ENCODE results near the gene GYG1.

GYG1 gene

DNA sequence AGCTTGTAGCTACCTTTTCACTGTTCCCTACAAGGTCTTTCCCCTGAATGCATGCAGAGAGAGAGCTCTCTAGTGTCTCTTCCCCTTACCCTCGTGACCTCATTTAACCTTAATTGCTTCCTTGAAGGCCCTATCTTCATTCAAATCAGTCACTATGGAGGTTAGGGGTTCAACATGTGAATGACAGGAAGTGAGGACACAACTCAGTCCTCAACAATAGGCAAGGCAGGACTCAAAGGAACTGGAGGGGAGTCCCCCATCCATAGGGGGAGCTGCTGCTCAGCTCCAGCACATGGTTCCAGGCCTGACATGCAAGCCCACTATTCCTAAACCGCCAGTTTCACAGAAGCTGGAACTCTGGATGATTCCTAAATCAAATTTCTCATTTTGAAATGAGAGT, 33.8 kb upstream of the GYG1 start:
- Histone ChIP-seq H3K27ac (ENCODE audit: low read depth in 2 of 2, low read length in 2 of 2) (no peak overlapping the region), H3K4me3 (ENCODE audit: low read length in 2 of 2) (no peak overlapping the region), H3K36me3 (ENCODE audit: control insufficient read depth in 2 of 2, insufficient read depth in 2 of 2, low read length in 2 of 2) (no peaks in the 10 kb centered on the region), H3K9me3 (ENCODE audit: control insufficient read depth in 2 of 2, low read length in 2 of 2) (no peaks in the 10 kb centered on the region), H3K9ac (ENCODE audit: low read depth in 1 of 2, low read length in 2 of 2) (no peak overlapping the region), H3K4me1 (ENCODE audit: control insufficient read depth in 2 of 2, insufficient read depth in 2 of 2, low read length in 2 of 2) (no peaks in the 10 kb centered on the region), H3K27me3 (ENCODE audit: control insufficient read depth in 2 of 2, insufficient read depth in 2 of 2, low read length in 2 of 2) (no peaks in the 10 kb centered on the region)

DNA sequence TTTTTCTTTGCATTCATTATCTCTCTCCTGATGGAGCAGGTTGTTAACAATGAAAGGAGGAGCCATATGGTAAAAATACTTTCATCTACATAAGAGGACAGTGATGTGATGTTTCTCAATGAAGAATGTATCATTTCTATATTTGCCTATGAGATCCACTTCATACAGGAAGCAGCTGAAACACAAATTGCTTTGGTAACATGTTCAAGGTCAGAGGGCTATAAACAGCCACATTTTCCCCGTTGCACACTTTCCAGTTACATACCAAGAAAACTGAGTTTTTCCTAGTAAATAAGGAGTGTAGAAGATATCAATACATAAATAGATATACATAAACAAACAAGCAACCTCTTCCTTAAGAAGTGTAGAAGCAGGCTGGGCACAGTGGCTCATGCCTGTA, 32.6 kb upstream of the GYG1 start:
- Histone ChIP-seq H3K4me1 (ENCODE audit: control insufficient read depth in 2 of 2, insufficient read depth in 2 of 2, low read length in 2 of 2) (no peaks in the 10 kb centered on the region), H3K27me3 (ENCODE audit: control insufficient read depth in 2 of 2, insufficient read depth in 2 of 2, low read length in 2 of 2) (no peaks in the 10 kb centered on the region), H3K9ac (ENCODE audit: low read depth in 1 of 2, low read length in 2 of 2) (no peak overlapping the region), H3K4me3 (ENCODE audit: low read length in 2 of 2) (no peak overlapping the region), H3K27ac (ENCODE audit: low read depth in 2 of 2, low read length in 2 of 2) (no peak overlapping the region), H3K36me3 (ENCODE audit: control insufficient read depth in 2 of 2, insufficient read depth in 2 of 2, low read length in 2 of 2) (no peaks in the 10 kb centered on the region), H3K9me3 (ENCODE audit: control insufficient read depth in 2 of 2, low read length in 2 of 2) (no peaks in the 10 kb centered on the region)

DNA sequence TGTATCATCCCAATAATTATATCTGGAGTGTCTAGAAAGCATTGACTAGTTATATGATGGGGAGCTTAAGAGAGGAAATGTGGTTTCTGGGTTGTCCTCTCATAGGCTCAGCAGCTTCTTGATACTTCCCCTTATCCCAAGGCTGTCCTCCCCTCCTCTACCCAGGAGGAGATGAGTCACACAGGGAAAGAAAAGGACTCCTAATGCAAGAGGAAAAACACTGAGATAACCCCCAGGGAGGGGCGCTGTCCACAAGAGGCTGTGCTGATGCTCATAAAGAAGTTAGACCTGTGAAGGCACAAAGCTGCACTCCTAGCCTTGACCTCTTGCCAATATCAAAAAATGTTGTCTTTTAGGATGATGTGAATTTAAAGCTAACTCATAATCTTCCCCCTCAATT, 28.8 kb upstream of the GYG1 start:
- Histone ChIP-seq H3K9me3 (ENCODE audit: control insufficient read depth in 2 of 2, low read length in 2 of 2) (no peaks in the 10 kb centered on the region), H3K4me3 (ENCODE audit: low read length in 2 of 2) (no peak overlapping the region), H3K27me3 (ENCODE audit: control insufficient read depth in 2 of 2, insufficient read depth in 2 of 2, low read length in 2 of 2) (no peaks in the 10 kb centered on the region), H3K9ac (ENCODE audit: low read depth in 1 of 2, low read length in 2 of 2) (no peak overlapping the region), H3K27ac (ENCODE audit: low read depth in 2 of 2, low read length in 2 of 2) (no peak overlapping the region), H3K4me1 (ENCODE audit: control insufficient read depth in 2 of 2, insufficient read depth in 2 of 2, low read length in 2 of 2) (no peaks in the 10 kb centered on the region), H3K36me3 (ENCODE audit: control insufficient read depth in 2 of 2, insufficient read depth in 2 of 2, low read length in 2 of 2) (no peaks in the 10 kb centered on the region)

DNA sequence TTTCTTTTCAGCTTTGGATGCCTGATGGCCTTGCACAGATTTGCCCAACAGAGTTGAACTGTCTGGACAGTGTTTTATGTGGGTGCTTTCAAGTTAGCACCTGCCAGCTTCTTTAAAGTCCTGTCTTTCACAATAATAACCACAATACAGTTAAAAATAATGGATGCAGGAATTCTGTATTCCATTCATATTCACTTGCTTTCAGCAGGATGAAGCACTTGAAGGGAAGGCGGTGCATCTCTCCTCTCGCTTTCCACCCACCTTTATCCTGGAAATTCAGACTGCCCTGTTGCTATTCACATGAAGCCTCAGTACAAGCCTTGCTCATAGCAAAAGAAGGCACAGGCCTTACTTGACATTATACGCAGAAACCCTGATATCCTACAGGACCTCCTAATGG, 26.5 kb upstream of the GYG1 start:
- Histone ChIP-seq H3K27ac (ENCODE audit: low read depth in 2 of 2, low read length in 2 of 2) (no peak overlapping the region), H3K36me3 (ENCODE audit: control insufficient read depth in 2 of 2, insufficient read depth in 2 of 2, low read length in 2 of 2) (no peaks in the 10 kb centered on the region), H3K27me3 (ENCODE audit: control insufficient read depth in 2 of 2, insufficient read depth in 2 of 2, low read length in 2 of 2) (no peaks in the 10 kb centered on the region)

DNA sequence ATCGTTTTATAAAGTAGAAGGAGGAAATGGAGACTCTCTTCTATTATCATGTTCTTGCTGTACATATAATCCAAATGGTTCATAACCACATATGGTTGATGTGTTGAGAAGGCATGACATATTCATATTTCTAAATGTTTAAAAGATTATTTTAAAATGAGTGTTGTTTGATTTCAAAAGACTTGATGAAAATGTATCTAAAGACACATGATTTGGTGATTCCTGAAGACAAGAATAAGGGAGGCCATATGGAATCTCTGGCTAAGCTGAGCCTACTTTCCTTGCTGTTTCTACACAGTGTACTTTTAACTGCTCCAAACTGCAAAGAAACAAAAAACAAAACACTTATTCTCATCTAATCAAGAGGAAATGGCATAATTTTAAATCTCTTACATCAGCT, 23.0 kb upstream of the GYG1 start:
- H3K4me1 ChIP-seq (ENCODE audit: control insufficient read depth in 2 of 2, insufficient read depth in 2 of 2, low read length in 2 of 2) = no peaks in the 10 kb centered on the region
- H3K4me3 ChIP-seq (ENCODE audit: low read length in 2 of 2) = no peak overlapping the region

More for the DNA sequence above, 26.5 kb upstream of the GYG1 start:
- H3K4me1 ChIP-seq (ENCODE audit: control insufficient read depth in 2 of 2, insufficient read depth in 2 of 2, low read length in 2 of 2) = no peaks in the 10 kb centered on the region
- no peaks in the 10 kb centered on the region for H3K9me3 ChIP-seq (ENCODE audit: control insufficient read depth in 2 of 2, low read length in 2 of 2)
- no peak overlapping the region for H3K4me3 ChIP-seq (ENCODE audit: low read length in 2 of 2)
- no peak overlapping the region for H3K9ac ChIP-seq (ENCODE audit: low read depth in 1 of 2, low read length in 2 of 2)

DNA sequence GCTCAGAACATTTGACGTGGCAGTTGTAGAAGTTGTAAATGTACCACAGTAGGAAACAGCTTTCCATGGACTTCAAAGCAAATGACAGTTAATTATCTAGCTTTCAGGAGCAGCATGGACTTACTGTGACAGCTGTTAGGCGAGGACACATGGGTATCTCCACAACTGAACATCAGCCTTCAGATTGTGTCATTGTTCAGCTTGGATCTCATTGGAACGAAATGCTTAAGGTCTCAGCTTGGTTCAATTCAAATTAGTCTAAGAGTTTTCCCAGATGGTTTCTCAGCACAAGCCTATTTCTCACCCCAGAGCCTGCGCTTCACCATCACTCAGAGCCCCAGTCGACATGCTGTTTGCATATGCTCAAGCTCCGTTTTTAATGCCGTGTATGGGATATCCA, 21.1 kb upstream of the GYG1 start:
- Histone ChIP-seq H3K4me3 (ENCODE audit: low read length in 2 of 2) (no peak overlapping the region), H3K27me3 (ENCODE audit: control insufficient read depth in 2 of 2, insufficient read depth in 2 of 2, low read length in 2 of 2) (no peaks in the 10 kb centered on the region), H3K27ac (ENCODE audit: low read depth in 2 of 2, low read length in 2 of 2) (no peak overlapping the region), H3K36me3 (ENCODE audit: control insufficient read depth in 2 of 2, insufficient read depth in 2 of 2, low read length in 2 of 2) (no peaks in the 10 kb centered on the region), H3K4me1 (ENCODE audit: control insufficient read depth in 2 of 2, insufficient read depth in 2 of 2, low read length in 2 of 2) (no peaks in the 10 kb centered on the region), H3K9me3 (ENCODE audit: control insufficient read depth in 2 of 2, low read length in 2 of 2) (no peaks in the 10 kb centered on the region), H3K9ac (ENCODE audit: low read depth in 1 of 2, low read length in 2 of 2) (no peak overlapping the region)

More for the DNA sequence above, 23.0 kb upstream of the GYG1 start:
- H3K9me3 ChIP-seq (ENCODE audit: control insufficient read depth in 2 of 2, low read length in 2 of 2) = no peaks in the 10 kb centered on the region
- H3K27me3 ChIP-seq (ENCODE audit: control insufficient read depth in 2 of 2, insufficient read depth in 2 of 2, low read length in 2 of 2) = no peaks in the 10 kb centered on the region
- no peaks in the 10 kb centered on the region for H3K36me3 ChIP-seq (ENCODE audit: control insufficient read depth in 2 of 2, insufficient read depth in 2 of 2, low read length in 2 of 2)
- H3K9ac ChIP-seq (ENCODE audit: low read depth in 1 of 2, low read length in 2 of 2) = no peak overlapping the region
- H3K27ac ChIP-seq (ENCODE audit: low read depth in 2 of 2, low read length in 2 of 2) = no peak overlapping the region

DNA sequence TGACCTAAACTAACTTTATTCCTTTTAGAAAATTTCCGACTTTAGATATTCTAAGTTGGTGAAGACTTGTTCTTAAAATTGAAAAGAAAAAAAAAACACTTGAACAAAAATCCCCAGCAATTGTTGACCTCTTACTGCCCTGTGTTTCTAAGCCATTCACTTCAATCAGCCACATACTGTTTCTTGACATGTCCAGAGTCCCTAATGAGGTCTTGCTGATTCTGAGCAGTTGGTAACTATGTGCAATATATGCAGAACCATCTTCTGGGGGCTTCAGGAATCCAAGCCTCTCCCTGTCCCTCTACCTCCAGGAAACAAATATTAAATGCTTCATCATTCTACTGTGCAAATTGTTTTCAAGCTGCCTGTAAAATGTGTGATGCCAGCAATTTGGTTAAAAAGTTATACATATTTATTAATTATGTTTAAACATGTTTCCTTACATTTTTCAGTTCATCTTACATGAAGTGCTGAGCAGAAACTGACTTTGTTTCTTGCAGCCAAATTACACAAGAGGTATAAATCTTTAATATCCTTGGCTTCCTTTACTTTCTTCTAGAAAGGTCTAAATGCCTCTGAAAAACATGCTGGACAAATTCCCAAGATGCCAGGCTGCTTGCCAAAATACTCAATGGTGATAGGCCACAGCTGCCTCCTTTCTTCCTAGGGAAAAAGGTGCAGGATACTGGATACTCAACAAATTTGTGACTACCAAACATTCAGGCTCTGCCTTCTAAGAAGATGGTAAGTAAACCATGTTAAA, 19.8 kb upstream of the GYG1 start:
- Histone ChIP-seq H3K4me3 (ENCODE audit: low read length in 2 of 2) (no peak overlapping the region), H3K27me3 (ENCODE audit: control insufficient read depth in 2 of 2, insufficient read depth in 2 of 2, low read length in 2 of 2) (no peaks in the 10 kb centered on the region), H3K27ac (ENCODE audit: low read depth in 2 of 2, low read length in 2 of 2) (no peak overlapping the region), H3K9ac (ENCODE audit: low read depth in 1 of 2, low read length in 2 of 2) (no peak overlapping the region), H3K36me3 (ENCODE audit: control insufficient read depth in 2 of 2, insufficient read depth in 2 of 2, low read length in 2 of 2) (no peaks in the 10 kb centered on the region), H3K4me1 (ENCODE audit: control insufficient read depth in 2 of 2, insufficient read depth in 2 of 2, low read length in 2 of 2) (no peaks in the 10 kb centered on the region), H3K9me3 (ENCODE audit: control insufficient read depth in 2 of 2, low read length in 2 of 2) (no peaks in the 10 kb centered on the region)

DNA sequence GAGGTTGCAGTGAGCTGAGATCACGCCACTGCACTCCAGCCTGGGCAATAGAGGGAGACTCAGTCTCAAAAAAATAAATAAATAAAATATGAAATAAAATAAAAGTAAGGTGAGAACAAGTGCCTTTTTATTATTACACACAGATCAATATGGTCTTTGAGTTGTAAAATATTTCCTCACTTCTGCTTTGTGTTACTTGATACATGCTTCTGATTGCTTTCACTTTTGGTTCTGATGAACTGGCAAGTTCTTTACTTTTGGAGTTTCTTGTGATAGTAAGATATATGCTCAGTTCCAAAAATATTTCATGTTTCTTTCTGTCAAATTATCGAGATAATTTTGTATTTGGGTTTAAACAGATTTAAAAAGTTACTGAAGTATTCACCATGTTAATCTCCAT, 16.6 kb upstream of the GYG1 start:
- Histone ChIP-seq H3K9ac (ENCODE audit: low read depth in 1 of 2, low read length in 2 of 2) (no peak overlapping the region), H3K36me3 (ENCODE audit: control insufficient read depth in 2 of 2, insufficient read depth in 2 of 2, low read length in 2 of 2) (no peaks in the 10 kb centered on the region), H3K27me3 (ENCODE audit: control insufficient read depth in 2 of 2, insufficient read depth in 2 of 2, low read length in 2 of 2) (no peaks in the 10 kb centered on the region), H3K9me3 (ENCODE audit: control insufficient read depth in 2 of 2, low read length in 2 of 2) (no peaks in the 10 kb centered on the region), H3K4me1 (ENCODE audit: control insufficient read depth in 2 of 2, insufficient read depth in 2 of 2, low read length in 2 of 2) (no peaks in the 10 kb centered on the region), H3K27ac (ENCODE audit: low read depth in 2 of 2, low read length in 2 of 2) (no peak overlapping the region), H3K4me3 (ENCODE audit: low read length in 2 of 2) (no peak overlapping the region)

DNA sequence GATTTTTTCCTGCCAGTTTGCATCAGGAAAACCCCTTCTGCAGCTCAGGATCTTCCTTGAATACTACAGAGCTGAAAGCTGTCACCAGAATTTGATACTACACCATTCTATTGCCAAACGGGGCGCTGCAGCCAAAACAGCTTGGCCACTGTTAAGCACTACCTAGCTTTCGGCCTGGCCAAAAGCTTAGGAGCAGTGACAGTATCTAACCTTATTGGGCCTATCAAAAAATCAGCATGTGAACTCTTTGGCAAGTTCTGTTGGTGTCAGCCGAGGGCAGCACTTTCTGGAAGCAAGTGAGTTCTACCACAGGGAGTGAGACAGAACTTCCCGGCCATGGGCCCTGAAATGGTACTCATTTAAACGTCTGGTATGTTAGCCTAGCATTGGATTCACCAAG, 16.1 kb upstream of the GYG1 start:
- H3K27ac ChIP-seq (ENCODE audit: low read depth in 2 of 2, low read length in 2 of 2) = no peak overlapping the region
- H3K27me3 ChIP-seq (ENCODE audit: control insufficient read depth in 2 of 2, insufficient read depth in 2 of 2, low read length in 2 of 2) = no peaks in the 10 kb centered on the region
- no peaks in the 10 kb centered on the region for H3K4me1 ChIP-seq (ENCODE audit: control insufficient read depth in 2 of 2, insufficient read depth in 2 of 2, low read length in 2 of 2)
- H3K36me3 ChIP-seq (ENCODE audit: control insufficient read depth in 2 of 2, insufficient read depth in 2 of 2, low read length in 2 of 2) = no peaks in the 10 kb centered on the region
- H3K4me3 ChIP-seq (ENCODE audit: low read length in 2 of 2) = no peak overlapping the region
- no peak overlapping the region for H3K9ac ChIP-seq (ENCODE audit: low read depth in 1 of 2, low read length in 2 of 2)
- H3K9me3 ChIP-seq (ENCODE audit: control insufficient read depth in 2 of 2, low read length in 2 of 2) = no peaks in the 10 kb centered on the region

DNA sequence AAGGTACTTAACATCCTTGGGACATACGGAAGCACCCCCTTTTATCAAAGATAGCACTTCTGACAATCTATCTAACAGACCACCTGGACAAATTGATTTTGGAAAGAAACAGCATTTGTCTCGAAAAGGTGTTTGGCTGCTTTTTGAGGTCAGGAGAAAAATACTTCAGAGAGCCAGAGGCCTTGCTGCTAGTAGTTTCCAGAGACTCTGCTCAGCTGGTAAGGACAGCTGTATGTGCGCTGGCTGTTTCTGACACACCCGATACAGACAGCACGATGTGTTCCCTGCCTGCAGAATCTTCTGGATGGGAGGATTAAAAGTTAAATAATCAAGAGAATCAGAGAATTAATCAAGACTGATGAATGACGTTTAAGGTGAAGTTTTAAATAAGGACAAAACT, 15.6 kb upstream of the GYG1 start:
- H3K4me1 ChIP-seq (ENCODE audit: control insufficient read depth in 2 of 2, insufficient read depth in 2 of 2, low read length in 2 of 2) = no peaks in the 10 kb centered on the region
- no peak overlapping the region for H3K9ac ChIP-seq (ENCODE audit: low read depth in 1 of 2, low read length in 2 of 2)
- H3K9me3 ChIP-seq (ENCODE audit: control insufficient read depth in 2 of 2, low read length in 2 of 2) = no peaks in the 10 kb centered on the region
- H3K4me3 ChIP-seq (ENCODE audit: low read length in 2 of 2) = no peak overlapping the region
- H3K27me3 ChIP-seq (ENCODE audit: control insufficient read depth in 2 of 2, insufficient read depth in 2 of 2, low read length in 2 of 2) = no peaks in the 10 kb centered on the region
- H3K27ac ChIP-seq (ENCODE audit: low read depth in 2 of 2, low read length in 2 of 2) = no peak overlapping the region
- no peaks in the 10 kb centered on the region for H3K36me3 ChIP-seq (ENCODE audit: control insufficient read depth in 2 of 2, insufficient read depth in 2 of 2, low read length in 2 of 2)

DNA sequence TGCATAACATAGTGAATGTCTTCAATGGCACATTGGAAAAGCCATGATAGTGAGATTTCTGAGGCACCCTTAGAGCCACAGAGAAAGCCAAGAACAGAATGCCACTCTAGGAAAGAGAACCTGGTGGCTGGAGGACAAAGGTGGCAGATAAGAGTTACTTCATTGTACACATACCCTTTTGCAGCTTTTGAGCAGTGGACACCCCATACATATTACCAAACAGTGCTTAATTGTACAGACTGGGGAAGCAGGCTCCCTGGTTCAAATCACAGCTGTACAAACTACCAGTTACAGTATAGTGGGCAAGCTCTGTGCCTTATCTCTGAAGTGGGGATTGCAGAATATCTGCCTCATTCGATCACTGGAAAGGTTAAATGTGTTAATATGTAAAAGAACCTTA, 10.1 kb upstream of the GYG1 start:
- Histone ChIP-seq H3K27me3 (ENCODE audit: control insufficient read depth in 2 of 2, insufficient read depth in 2 of 2, low read length in 2 of 2) (peaks cover 0 to 2% of the 10 kb centered on the region in 2 donors), H3K4me3 (ENCODE audit: low read length in 2 of 2) (no peak overlapping the region), H3K36me3 (ENCODE audit: control insufficient read depth in 2 of 2, insufficient read depth in 2 of 2, low read length in 2 of 2) (no peaks in the 10 kb centered on the region), H3K27ac (ENCODE audit: low read depth in 2 of 2, low read length in 2 of 2) (no peak overlapping the region), H3K9me3 (ENCODE audit: control insufficient read depth in 2 of 2, low read length in 2 of 2) (no peaks in the 10 kb centered on the region), H3K9ac (ENCODE audit: low read depth in 1 of 2, low read length in 2 of 2) (no peak overlapping the region), H3K4me1 (ENCODE audit: control insufficient read depth in 2 of 2, insufficient read depth in 2 of 2, low read length in 2 of 2) (no peaks in the 10 kb centered on the region)
